Measurements from ENCODE around the gene VGLL4.
"Not testable (repeated sequence)": the region's sequence is repeated elsewhere in the genome, so short reads cannot be mapped to it uniquely, and the experiment has no call there.

The VGLL4 gene

DNA sequence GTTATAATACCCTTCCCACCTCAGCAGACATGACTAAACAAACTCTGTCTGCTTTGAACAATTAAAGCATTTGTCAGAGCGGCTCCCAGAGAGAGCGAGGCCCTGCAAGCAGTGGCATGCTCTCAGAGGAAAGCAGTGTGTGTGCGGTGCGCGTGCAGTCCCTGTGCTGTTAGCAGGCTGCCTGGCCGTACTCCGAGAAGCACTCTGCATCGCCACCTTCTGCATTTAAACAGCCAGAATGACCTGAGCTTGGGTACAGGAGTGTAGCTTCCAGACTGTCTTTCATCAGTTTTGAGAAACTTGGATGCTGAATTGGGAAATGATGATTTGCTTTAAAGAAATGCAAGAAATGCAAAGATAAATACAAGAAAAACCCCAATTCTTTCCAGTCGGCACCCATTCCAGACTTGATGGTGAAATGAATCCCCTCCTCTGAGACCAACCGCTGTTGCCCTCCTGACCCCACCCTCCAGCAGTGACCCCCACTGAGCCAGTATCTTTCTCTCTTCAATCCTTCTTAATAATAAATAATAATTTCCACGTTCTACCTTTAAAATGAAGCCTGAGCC is 113.5 kb downstream of the VGLL4 start:
- no peak for DNase-seq (ENCODE audit: low read depth)

DNA sequence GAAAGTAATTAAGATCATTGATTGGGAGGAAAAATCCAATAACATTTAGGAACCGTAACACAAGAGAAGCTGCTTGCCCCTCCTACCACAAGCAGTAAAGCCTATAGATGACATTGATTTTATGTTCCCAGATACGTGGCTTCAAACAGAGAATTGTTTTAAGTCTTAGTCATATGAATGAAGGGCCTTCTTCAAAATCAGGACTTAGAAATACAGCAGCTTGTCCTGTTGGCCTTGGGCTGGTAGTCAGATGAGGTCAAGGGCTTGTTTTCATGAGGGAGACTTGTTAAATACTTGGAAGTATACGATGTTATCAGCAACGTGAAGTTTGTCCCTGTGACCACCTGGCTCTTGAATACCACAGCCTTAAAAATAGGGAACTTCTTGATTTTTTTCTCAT is 114.4 kb downstream of the VGLL4 start:
- DNase-seq (ENCODE audit: low read depth): no peak

DNA sequence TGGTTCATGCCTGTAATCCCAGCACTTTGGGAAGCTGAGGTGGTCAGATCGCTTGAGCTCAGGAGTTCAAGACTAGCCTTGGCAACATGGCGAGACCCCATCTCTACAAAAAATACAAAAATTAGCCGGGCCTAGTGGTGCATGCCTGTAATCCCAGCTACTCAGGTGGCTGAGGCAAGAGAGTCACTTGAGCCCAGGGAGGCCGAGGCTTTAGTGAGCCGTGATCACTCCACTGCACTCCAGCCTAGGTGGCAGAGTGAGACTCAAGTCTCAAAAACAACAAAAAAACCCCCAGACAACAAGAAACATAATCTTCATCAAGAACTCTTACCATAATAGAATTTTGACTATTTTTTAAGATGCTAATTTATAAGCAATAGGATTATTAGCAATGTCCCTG is 117.6 kb downstream of the VGLL4 start:
- not testable (repeated sequence) for DNase-seq (ENCODE audit: low read depth)

DNA sequence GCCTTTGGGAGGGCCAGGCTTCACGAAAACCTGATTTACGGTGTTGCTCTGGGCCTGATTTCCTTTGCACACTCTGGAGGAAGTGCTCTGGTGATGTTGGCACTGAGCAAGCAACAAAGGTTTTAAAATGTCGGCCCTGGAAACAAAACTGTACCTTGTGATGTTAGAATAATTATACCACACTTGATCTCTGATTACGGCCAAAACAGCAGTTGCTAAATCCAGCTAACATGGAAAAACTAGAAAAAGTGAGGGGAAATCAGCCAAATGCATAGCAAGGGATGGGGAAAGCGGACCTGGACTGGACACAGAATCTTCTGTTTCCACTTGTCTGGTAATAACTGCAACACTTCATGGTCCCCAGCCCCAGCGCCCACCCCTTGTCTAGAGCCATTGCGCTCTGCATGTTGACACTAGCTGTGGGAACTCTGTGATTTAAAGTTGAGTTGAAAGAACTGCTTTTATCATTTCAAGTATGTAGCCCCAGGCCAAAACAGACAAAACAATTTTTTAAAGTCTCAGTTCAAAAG is 120.1 kb downstream of the VGLL4 start:
- DNase-seq (ENCODE audit: low read depth): no peak

DNA sequence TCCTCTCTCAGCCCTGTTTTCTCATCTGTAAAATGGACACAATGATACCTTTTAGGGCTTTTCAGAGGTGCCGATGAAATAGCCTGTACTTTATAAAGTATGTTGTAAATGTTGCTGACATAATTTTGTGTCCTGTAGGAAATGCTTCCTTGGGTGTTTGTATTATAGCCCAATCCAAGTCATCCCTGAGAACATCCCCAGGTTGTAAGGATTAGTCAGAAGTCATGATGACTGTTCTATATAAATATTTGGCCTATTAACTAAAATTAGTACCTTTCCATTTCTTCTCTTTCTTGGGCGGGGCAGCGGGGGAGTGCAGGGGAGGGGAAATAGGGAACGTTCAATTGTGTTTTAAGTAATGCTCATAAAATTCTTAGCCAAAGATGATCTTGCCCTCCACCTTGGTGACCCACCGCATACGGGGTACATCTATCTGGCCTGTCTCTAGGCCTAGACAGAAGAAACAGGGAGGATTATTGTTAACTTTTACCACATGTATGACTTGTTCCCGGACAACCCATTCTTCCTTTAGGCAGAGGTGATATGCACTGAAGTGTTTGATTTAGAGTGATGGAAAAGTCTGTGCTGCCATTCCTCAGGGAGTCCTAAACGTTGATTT is 120.7 kb downstream of the VGLL4 start:
- DNase-seq (ENCODE audit: low read depth): no peak

DNA sequence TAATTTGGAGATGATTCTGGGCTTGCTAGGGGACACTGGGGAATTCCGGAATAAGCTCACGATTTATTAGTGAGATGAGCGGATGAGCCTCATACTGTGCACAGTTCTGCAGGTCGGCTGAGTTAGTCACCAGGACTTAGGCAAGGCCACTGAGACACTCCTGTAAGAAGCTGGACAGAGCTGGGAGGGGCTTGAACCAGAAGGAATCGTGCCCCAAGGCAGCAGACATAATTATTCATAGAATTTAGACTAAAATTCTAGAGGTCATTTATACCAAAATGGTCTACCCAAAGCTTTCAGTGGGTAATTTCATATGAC is 121.4 kb downstream of the VGLL4 start:
- DNase-seq (ENCODE audit: low read depth): no peak

DNA sequence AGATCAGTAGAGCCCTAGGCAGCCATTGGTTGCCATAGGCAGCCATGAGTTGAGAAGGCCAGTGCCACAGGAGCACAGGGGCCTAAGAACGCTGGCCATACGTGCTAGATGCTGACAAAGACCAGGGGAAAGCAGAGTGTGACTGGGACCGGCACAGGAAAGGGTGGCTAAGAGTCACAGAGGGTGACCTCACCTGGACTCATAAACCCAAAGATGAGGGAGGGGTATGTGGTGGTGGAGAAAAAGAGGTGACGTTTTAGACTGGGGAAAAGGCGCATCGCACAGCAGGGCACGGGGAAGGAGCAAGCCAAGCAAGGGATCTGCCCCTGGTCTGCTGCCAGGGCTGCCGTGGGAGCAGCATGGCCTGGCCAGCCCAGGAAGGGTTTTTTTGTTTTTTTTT is 122.5 kb downstream of the VGLL4 start:
- no peak for DNase-seq (ENCODE audit: low read depth)

DNA sequence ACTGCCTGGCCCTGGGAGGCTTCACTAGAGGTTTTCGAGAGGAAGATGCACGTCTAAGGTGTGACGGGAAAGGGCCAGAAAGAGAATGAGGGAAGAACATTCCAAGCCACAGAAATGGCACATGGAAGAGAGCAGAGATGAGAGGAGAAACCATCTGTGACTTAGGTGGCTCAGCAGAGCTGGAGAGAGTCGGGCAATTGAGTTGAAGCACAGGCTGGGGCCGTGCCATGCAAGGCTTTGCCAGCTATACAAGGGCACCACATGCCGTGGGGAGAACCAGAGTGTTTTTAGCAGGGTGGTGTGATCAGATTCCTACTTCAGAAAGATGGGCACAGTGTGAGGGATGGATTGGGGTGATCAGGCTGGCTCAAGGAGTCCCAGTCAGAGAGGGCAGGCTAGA is 126.1 kb downstream of the VGLL4 start:
- DNase-seq (ENCODE audit: low read depth): no peak

DNA sequence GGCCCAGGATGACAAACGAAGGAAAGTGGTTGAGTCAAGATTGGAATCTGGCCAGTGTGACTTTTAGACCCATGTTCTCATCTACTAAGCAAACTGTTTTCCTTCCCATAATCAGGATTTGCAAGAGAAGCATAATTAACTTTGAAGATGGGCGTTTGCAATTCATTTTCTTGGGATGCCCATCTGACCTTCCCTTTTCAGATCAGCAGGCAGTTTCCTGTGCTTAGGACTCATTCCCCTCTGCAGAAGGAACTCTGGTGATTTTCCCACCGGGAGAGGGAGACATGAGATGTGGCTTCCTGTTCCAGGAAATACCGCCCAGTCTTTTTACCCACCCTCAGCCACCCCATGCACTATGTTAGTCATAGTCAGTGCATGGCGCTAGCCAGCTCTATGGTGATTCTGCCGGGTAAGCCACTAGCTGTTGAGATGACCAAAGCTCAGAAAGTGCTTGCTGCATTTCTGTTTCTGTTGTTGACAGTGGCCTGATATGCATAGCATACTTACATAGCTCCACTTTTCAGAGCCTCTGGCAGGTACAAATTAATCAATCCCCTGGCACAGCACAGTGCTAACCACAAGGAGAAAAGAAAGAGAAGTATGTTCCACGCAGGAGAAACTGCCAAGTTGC is 129.4 kb downstream of the VGLL4 start:
- DNase-seq (ENCODE audit: low read depth): no peak

DNA sequence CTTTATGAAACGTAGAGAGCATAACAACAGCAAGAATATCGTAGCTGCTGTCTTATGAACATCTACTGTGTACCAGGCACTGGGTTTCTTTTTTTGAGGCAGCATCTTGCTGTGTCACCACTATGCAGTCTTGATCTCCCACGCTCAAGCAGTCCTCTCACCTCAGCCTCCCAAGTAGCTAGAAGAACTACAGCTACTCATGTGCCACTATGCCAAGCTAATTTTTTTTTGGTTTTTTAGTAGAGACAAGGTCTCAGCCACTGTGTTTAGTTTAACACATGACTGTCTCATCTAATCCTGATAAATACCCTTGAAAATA is 129.9 kb downstream of the VGLL4 start:
- DNase-seq (ENCODE audit: low read depth): no peak

DNA sequence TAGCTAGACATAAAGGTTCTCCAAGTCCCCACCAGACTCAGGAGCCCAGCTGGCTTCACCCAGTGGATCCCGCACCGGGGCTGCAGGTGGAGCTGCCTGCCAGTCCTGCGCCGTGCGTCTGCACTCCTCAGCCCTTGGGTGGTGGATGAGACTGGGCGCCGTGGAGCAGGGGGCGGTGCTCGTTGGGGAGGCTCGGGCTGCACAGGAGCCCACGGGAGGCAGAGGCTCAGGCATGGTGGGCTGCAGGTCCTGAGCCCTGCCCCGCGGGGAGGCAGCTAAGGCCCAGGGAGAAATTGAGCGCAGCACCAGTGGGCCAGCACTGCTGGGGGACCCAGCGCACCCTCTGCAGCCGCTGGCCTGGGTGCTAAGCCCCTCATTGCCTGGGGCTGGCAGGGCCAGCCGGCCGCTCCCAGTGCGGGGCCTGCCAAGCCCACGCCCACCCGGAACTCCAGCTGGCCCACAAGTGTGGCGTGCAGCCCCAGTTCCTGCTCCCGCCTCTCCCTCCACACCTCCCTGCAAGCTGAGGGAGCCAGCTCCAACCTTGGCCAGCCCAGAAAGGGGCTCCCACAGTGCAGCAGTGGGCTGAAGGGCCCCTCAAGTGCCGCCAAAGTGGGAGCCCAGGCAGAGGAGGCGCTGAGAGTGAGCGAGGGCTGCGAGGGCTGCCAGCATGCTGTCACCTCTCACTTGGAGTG is 130.4 kb downstream of the VGLL4 start:
- not testable (repeated sequence) for DNase-seq (ENCODE audit: low read depth)

DNA sequence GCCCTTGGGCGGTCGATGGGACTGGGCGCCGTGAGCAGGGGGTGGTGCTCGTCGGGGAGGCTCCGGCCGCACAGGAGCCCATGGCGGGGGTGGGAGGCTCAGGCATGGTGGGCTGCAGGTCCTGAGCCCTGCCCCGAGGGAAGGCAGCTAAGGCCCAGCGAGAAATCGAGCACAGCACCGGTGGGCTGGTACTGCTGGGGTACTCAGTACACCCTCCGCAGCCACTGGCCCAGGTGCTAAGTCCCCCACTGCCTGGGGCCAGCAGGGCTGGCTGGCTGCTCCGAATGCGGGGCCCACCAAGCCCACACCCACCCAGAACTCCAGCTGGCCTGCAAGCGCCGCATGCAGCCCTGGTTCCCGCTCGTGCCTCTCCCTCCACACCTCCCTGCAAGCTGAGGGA is 132.1 kb downstream of the VGLL4 start:
- not testable (repeated sequence) for DNase-seq (ENCODE audit: low read depth)

DNA sequence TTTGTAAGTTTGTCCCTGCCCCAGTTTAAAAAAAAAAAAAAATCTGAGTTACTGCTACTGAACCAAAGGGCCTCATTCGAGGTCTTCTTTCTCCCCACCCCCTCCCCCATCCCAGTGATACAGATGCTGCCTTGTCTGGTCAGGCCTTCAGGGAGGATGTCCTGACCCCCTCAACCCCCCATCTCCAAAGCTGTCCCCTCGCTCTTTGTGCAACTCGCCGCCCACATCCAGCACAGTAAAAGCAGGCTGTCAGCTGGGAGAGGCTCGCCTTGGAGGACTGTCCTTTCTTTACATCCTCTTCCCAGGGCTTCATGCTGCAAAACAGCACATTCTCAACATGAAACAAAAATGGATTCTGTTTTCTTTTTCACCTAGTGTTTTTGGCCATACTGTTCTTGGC is 133.4 kb downstream of the VGLL4 start:
- DNase-seq (ENCODE audit: low read depth): no peak

DNA sequence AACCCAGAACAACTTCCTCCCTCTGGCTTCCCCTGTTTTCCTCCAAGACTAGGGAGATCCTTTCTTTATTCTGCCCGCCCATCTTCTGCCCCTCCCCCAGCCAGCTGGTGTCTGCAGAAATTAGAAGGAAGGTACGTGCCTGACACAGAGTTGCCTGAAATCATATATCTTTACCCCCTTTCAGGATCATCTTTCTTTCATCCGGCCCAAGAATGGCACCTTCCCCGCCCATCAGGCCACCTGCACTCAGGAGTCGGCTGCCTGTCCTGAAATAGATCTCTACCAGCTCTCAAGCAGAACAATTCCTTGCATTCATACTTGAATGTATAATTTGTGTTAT is 133.7 kb downstream of the VGLL4 start:
- DNase-seq (ENCODE audit: low read depth): no peak

DNA sequence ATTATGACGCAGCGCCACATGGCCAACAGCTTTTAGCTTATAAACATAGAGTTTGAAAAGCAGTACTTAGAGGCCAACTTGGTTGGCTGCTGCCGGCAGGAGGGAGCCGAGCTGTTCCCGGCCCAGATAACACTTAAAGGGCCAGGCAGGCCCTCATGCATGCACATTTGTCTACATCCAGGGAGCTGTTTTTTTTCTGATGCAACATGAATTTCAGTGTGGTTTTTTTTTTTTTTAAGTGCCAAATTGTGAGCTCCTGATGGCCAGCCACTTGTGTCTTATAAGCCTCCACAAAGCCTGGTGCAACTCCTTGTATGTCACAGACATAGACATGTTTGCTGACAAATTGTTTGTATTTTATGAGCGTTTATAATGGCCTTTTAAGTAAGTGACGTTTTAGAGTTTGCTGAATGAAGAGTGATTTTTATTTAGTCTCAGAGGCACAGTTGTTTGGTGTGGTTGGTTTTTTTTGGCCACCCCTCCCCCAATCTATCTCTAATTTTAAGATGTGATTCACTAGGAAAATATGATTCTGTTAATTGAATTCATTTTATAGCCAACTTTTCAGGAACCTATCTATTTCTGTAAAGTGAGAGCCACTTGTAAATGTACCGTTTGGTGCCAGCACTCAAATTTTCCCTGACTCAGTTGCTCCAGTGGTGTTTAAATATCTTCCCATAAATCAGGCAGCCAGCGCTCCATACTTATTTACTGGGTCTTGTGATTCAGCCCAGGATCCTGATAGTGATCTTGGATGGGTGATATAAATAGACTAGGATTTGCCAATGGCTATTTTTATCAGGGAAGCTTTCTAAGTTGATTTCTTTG is 134.3 kb downstream of the VGLL4 start:
- DNase-seq (ENCODE audit: low read depth): no peak

DNA sequence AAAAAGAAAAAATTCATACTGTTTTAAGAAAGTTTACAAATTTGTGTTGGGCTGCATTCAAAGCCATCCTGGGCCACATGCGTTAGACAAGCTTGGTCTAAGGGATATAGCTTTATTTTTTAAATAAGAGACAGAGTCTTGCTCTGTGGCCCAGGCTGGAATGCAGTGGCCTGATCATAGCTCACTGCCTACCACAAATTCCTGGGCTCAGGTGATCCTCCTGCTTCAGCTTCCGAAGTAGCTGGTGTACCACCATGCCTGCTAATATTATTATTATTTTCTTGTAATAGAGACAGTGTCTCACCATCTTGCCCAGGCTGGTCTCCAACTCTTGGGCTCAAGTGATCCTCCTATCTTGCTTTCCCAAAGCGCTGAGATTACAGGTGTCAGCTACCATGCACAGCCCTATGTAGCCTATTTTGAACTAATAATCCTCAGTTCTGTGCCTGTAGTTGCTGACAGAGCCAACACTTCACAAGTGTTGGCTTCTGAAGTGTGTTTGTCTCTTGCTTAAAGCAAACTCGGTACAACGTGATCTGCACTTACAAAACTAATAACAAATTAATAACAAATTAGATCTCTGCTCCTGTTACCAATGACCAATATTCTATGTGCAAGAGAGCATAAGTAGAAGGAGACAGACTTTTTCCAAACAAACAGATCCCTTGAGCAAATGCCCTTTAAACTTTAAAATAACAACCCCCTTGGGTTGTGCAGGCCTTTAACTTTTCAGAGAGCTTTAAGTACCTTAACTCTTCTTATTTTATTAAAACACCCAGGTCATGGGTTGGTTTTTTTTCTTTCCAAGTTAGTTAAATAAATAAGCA is 135.2 kb downstream of the VGLL4 start:
- DNase-seq (ENCODE audit: low read depth): no peak

DNA sequence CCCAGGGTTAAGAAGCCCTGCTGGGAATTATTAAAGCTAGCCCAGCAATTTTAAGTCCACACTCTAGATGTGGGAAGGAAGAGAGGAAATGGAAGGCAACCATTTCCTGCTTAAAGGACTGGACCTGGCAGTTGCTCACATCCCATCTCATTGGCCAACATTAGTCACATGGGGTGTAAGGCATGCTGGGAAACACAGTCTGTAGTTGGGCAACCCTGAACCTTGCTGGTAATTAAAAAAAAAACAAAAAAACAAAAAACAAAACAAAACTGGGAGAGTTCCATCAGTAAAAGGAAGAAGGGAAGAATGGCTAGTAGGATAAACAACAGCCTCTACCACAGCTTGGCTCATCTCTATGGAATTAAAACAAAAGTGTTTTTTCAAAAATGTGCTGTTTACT is 136.0 kb downstream of the VGLL4 start:
- DNase-seq (ENCODE audit: low read depth): no peak

Measured in activated T-cell treated with anti-CD3 and anti-CD28 coated beads for 1 hour (primary cell).